Transverse colon (tissue), 4 donors: ENCODE measurements around the gene LAMA5.

ENCODE experiments used
- POLR2A ChIP-seq: fragments of 450-650 bp; IDR thresholded peaks from one replicate; pipeline ENCODE4 v1.6.1; 2016; ENCODE audit warnings: antibody characterized with exemption, mild to moderate bottlenecking, moderate library complexity
- POLR2AphosphoS5 ChIP-seq, 3 donors: sonication (generic); formaldehyde crosslinking; IDR thresholded peaks; one replicate each; pipeline ENCODE4 v1.6.1; 2016; ENCODE audit warnings: antibody characterized with exemption in 3 of 3
- TF ChIP-seq, protein P1 (sequence below), 5 experiments: fragments of 200-600 bp in 3 of 5; fragments of 450-650 bp in 2 of 5; sonication (generic) in 3 of 5; IDR thresholded peaks; 1 replicate in 2 of 5; 2 replicates in 3 of 5; pipeline ENCODE4 v1.5.1; 2016 to 2017; ENCODE audit warnings: antibody characterized with exemption in 5 of 5, inconsistent platforms in 3 of 5, mild to moderate bottlenecking in 2 of 5, moderate library complexity in 1 of 5

DNA sequence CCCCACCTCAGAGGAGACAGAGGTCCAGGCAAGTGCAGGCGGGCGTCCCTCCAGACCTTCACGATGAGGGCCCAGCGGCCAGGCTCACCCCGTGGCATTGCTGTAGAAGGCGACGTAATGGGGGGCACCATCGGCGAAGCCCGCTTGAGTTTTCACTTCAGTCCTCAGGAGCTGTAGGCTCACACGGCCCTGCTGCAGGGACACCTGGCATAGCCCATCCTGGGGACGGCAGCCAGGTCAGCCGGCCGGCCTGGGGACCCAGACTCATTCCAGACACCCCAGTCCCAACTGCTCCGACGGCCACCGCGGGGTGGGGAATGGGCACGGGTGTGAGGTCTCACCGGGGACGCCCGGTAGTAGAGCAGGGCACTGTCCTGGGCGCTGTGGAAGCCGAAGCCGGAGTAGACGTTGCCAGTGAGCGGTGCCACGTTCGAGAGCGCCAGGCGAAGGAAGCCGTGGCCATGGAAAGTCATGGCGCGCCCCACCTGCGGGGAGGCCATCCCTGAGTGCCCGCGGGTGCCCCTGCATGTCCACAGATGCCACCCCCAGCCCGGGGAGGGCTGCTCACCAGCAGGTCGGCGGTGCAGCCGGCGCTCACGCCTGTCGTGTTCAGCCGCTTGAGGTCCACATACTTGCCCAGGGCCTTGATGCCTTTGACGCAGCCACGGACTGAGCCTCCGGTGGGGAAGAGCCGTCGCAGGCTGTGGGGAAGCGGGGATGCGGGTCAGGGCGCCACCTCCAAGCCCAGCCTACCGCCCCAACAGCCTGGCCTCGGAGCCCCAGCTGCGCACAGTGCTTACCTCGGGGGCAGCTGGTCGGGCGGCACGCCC is 55.1 kb downstream of the LAMA5 start:
- TF ChIP-seq, protein P1, sequence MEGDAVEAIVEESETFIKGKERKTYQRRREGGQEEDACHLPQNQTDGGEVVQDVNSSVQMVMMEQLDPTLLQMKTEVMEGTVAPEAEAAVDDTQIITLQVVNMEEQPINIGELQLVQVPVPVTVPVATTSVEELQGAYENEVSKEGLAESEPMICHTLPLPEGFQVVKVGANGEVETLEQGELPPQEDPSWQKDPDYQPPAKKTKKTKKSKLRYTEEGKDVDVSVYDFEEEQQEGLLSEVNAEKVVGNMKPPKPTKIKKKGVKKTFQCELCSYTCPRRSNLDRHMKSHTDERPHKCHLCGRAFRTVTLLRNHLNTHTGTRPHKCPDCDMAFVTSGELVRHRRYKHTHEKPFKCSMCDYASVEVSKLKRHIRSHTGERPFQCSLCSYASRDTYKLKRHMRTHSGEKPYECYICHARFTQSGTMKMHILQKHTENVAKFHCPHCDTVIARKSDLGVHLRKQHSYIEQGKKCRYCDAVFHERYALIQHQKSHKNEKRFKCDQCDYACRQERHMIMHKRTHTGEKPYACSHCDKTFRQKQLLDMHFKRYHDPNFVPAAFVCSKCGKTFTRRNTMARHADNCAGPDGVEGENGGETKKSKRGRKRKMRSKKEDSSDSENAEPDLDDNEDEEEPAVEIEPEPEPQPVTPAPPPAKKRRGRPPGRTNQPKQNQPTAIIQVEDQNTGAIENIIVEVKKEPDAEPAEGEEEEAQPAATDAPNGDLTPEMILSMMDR (IDR thresholded peaks at IDR 0.05) = no peak
- TF ChIP-seq POLR2AphosphoS5 (IDR thresholded peaks at IDR 0.05) (no peak), POLR2A (no peak)
